Measurements from ENCODE around the gene WSCD1.

- TF ChIP-seq CTCF (IDR thresholded peaks at IDR 0.05; ENCODE audit: extremely low read depth in 1 of 2, insufficient read depth in 1 of 2, low read depth in 1 of 2, low read length in 2 of 2) (no peak), EZH2 (IDR thresholded peaks at IDR 0.05; ENCODE audit: borderline replicate concordance, low read depth, low read length, severe bottlenecking) (no peak), POLR2AphosphoS5 (IDR thresholded peaks at IDR 0.05; ENCODE audit: insufficient read depth, low read depth, low read length) (no peak), POLR2A (IDR thresholded peaks at IDR 0.05; ENCODE audit: low read depth, low read length) (no peak), MYC (IDR thresholded peaks at IDR 0.05; ENCODE audit: low read depth, low read length) (no peak), FOS (IDR thresholded peaks at IDR 0.05; ENCODE audit: borderline replicate concordance, insufficient read depth, low read length) (no peak), MAX (IDR thresholded peaks at IDR 0.05; ENCODE audit: insufficient read depth, insufficient read length) (no peak), JUN (IDR thresholded peaks at IDR 0.05; ENCODE audit: borderline replicate concordance, insufficient read depth, insufficient read length, low read depth) (no peak), GATA2 (IDR thresholded peaks at IDR 0.05; ENCODE audit: insufficient read depth, insufficient read length, low read depth, low read length) (no peak)
Measured at GRCh38 chr17:6096201-6097004, 26.2 kb downstream of the WSCD1 start.

Measured in endothelial cell of umbilical vein (primary cell).